ENCODE data around the gene ITSN1.

The ITSN1 gene

GRCh38 chr21:33839167-33839716, 196.9 kb downstream of the ITSN1 start:
- DNase-seq (ENCODE audit: low read depth in 2 of 2) = no peak

- no peak for DNase-seq (ENCODE audit: low read depth in 2 of 2)
Measured at GRCh38 chr21:33839806-33840205, 197.5 kb downstream of the ITSN1 start.

GRCh38 chr21:33840771-33841170, 198.5 kb downstream of the ITSN1 start:
- DNase-seq (ENCODE audit: low read depth in 2 of 2) = no peak

GRCh38 chr21:33841561-33841960, 199.3 kb downstream of the ITSN1 start:
- no peak for DNase-seq (ENCODE audit: low read depth in 2 of 2)

GRCh38 chr21:33843216-33843615, 200.9 kb downstream of the ITSN1 start:
- DNase-seq (ENCODE audit: low read depth in 2 of 2) = no peak

GRCh38 chr21:33844104-33844889, 202.0 kb downstream of the ITSN1 start:
- DNase-seq (ENCODE audit: low read depth in 2 of 2) = no peak

GRCh38 chr21:33844890-33845205, 202.5 kb downstream of the ITSN1 start:
- DNase-seq (ENCODE audit: low read depth in 2 of 2) = no peak

GRCh38 chr21:33846141-33846540, 203.8 kb downstream of the ITSN1 start:
- no peak for DNase-seq (ENCODE audit: low read depth in 2 of 2)

GRCh38 chr21:33847588-33848248, 205.4 kb downstream of the ITSN1 start:
- no peak for DNase-seq (ENCODE audit: low read depth in 2 of 2)

GRCh38 chr21:33848249-33848953, 206.1 kb downstream of the ITSN1 start:
- DNase-seq (ENCODE audit: low read depth in 2 of 2) = no peak

GRCh38 chr21:33849834-33850233, 207.5 kb downstream of the ITSN1 start:
- DNase-seq (ENCODE audit: low read depth in 2 of 2) = no peak

- no peak for DNase-seq (ENCODE audit: low read depth in 2 of 2)
Measured at GRCh38 chr21:33850401-33850800, 208.1 kb downstream of the ITSN1 start.

GRCh38 chr21:33850985-33851384, 208.7 kb downstream of the ITSN1 start:
- DNase-seq (ENCODE audit: low read depth in 2 of 2) = no peak

- DNase-seq (ENCODE audit: low read depth in 2 of 2) = no peak
Measured at GRCh38 chr21:33852485-33852884, 210.2 kb downstream of the ITSN1 start.

- DNase-seq (ENCODE audit: low read depth in 2 of 2) = no peak
Measured at GRCh38 chr21:33854604-33855003, 212.3 kb downstream of the ITSN1 start.

- no peak for DNase-seq (ENCODE audit: low read depth in 2 of 2)
Measured at GRCh38 chr21:33855190-33855589, 212.9 kb downstream of the ITSN1 start.

- no peak for DNase-seq (ENCODE audit: low read depth in 2 of 2)
Measured at GRCh38 chr21:33856893-33857527, 214.7 kb downstream of the ITSN1 start.

GRCh38 chr21:33857846-33858666, 215.8 kb downstream of the ITSN1 start:
- DNase-seq (ENCODE audit: low read depth in 2 of 2) = no peak

GRCh38 chr21:33858667-33859372, 216.5 kb downstream of the ITSN1 start:
- no peak for DNase-seq (ENCODE audit: low read depth in 2 of 2)

GRCh38 chr21:33859373-33860102, 217.2 kb downstream of the ITSN1 start:
- no peak for DNase-seq (ENCODE audit: low read depth in 2 of 2)
